GM21390 (cell line): Measurements from ENCODE around the gene EPN2.
"Not testable (repeated sequence)": the region's sequence is repeated elsewhere in the genome, so short reads cannot be mapped to it uniquely, and the experiment has no call there.

Source experiments
- ATAC-seq: cut with Tn5 transposase; IDR thresholded peaks from one replicate; pipeline ENCODE4 v1.9.1; 2021; ENCODE audit not compliant: unreplicated experiment

Gene EPN2

GRCh38 chr17:19343256-19343630 is 106.1 kb downstream of the EPN2 start:
- ATAC-seq = no peak

GRCh38 chr17:19343671-19344151 is 106.5 kb downstream of the EPN2 start:
- ATAC-seq = no peak

DNA sequence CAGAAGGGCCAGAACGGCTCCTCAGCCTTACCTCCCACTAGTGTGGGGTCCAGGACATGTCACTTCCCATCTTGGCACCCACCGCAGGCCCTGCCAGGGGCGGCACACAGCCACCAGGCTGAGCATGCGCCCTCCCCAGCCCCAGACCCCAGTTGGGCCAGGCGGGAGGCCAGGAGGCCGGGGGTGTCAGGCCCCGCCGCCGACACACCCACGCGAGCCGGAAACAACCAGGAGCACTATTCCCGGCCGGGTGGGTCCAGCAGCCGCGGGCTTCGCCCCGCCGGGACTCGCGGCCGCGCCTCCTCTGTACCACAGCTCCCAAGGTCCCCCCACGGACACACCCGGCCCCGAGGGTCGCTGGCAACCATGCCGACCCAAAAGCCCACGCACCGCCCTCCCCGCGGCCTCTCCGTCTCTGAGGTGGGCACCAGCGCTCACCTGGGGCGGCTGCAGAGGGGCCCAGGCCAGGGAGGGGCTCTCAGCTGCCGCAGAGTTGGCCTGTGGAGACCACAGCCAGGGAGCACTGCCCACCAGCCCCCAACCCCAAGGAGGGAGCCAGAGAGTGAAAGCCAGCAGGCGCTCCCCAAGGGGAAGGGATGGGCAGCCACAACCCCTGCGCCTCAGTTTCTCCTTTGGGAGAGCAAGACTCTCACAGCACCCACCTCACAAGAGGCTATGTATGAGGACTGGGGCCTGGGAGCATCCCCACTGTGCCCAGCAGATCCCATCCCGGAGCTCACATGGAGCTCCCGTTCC is 107.3 kb downstream of the EPN2 start:
- no peak for ATAC-seq

GRCh38 chr17:19345067-19345460 is 107.9 kb downstream of the EPN2 start:
- no peak for ATAC-seq

DNA sequence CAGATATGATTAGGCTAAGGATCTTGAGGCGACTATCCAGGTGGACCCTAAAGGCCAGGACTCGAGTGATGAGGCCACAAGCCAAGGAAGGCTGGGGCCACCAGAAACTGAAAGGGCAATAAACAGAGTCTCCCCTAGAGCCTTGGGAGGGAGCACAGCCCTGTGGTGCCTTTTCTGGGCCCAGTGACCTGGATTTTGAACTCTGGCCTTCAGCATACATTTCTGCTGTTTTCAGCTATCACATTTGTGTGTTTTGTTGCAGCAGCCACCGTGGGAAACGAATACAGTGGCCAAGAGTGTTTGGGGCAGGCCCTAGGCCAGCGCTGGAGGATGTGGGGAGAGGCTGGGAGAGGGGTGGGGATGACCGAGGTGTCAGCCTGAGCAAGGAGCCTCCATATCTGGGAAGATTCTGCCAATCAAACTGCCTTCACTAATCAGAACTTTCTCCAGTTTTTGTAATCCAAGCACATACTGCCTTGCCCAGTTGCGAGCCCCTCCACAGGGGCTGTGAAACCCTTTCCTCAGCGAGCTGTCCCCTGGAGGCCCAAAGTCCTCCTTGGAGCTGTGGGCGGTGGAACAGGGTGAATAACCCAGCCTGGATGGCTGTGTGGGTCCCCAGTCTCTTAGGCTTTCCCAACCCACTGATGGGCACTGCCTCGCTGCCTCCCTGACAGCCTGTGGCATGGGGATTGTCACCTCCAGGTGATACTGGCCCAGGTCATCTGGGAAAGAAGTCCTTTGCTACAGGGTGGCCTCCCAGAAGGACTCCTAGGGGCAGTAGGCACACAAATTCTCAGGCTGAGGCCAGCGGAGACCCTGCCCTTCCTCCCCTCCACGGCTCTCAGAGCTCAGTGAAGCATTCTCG is 108.6 kb downstream of the EPN2 start:
- no peak for ATAC-seq

- ATAC-seq = no peak
Observed at GRCh38 chr17:19346351-19347255, 109.4 kb downstream of the EPN2 start.

DNA sequence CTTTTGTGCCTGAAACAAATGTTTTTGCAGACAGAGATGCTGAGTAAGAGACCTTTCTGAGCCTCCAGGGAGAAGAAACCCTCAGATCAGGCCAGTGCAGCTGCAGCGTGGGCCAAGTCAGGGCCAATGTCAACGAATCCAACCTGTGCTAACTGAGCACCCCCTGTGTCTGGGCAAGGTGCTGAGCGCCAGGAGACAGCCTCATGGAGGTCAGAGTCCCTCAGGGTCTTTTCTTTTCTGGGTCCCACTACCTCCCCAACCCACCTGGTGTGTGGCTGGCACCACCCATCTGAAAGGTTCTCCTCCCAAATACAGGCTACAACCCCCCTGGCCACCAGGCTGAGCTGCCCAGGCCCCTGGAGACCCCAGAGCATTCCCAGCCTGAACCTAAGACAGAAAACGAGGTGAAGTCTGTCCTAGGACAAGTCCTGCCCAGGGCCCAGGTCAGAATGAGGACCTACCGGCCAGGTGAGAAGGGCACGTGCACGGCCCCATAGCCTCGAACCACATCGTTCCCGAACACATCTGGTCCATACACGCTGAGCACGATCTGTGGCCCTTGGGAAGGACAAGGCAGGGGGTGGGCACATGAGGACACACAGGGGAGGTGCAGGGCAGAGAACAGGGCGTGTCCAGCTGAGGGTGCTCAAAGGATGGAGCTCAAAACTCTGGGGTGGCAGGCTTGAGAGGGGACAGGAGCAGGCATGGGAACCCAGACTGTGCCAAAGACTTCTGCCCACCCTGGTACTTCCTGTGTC is 110.3 kb downstream of the EPN2 start:
- no peak for ATAC-seq

DNA sequence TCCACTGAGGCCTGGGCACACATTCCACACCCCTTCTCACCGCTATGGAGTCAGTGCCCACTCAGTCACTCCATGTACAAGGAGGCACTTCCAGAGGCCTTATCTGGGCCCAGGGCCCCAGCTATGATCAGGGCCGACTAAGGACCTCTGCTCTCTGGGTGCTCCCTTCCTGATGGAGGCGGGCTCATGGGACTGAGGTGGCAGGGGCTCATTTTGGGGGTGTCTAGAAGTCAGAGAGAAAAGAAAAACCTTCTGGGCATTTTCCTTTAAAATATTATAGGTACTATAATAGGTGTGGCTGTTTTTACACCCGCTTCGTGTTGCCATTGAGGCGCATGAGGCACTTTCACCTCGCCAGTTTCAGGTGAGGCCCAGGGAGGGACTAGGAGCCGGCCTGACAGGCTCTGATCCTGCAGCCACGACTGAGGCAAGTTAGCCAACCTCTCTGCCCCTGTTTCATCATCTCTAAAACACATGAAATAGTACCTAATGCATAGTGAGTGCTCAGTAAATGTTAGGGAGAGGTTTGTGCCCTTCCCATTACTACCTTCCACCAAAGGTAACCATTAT is 111.0 kb downstream of the EPN2 start:
- no peak for ATAC-seq

DNA sequence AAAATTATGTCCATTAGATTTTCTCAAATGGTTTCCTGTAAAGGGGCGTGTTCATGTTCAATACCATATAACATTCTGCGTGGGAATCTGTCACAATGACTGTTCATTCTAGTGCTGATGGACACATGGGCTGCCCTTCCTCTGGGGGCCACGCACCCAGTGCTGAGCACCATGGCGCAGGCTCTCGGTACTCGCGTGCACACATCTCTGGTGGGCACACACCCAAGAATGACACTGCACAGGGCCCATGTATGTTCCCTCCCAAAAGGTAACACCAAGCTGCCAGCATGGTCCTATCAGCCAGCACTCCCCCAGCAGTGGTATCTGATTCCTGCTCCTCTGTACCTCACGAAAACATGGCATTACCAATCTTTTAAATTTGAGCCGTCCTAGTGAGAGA is 111.6 kb downstream of the EPN2 start:
- ATAC-seq = no peak

- not testable (repeated sequence) for ATAC-seq
Observed at GRCh38 chr17:19353401-19353800, 116.2 kb downstream of the EPN2 start.

DNA sequence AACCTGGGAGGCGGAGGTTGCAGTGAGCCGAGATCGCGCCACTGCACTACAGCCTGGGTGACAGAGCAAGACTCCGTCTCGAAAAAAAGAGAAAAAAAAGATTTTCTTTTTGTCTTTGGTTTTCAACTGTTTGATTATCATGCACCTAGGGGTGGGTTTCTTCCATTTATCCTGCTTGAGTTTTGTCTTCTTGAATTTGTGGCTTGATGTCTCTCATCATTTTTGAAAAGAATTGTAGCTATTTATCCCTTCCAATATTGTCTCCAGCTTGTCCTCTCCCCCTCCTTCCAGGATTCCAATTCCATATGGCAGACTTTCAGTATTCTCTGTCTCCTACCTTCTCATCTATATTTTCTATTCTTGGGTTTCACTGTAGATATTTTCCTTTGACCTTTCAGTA is 117.6 kb downstream of the EPN2 start:
- no peak for ATAC-seq

GRCh38 chr17:19357351-19357750 is 120.2 kb downstream of the EPN2 start:
- no peak for ATAC-seq

DNA sequence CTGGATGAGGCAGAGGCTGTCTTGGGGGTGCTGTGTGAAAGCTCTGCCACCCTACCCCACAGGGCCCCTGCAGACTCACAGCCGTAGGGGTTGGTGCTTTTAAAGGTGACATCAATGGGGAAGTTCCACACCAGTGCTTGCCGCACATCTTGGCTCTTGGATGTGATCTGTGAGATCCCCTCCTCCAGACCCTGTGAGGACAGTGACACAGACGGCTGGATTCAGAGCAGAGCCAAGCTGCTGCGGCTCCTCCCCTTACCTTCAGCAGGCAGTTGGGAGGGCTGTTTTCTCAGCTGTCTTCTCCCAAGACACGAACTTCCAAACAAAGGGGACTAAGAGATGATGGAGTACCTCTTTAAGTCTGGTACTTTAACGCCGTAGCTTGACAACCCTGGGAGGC is 120.6 kb downstream of the EPN2 start:
- ATAC-seq = no peak

DNA sequence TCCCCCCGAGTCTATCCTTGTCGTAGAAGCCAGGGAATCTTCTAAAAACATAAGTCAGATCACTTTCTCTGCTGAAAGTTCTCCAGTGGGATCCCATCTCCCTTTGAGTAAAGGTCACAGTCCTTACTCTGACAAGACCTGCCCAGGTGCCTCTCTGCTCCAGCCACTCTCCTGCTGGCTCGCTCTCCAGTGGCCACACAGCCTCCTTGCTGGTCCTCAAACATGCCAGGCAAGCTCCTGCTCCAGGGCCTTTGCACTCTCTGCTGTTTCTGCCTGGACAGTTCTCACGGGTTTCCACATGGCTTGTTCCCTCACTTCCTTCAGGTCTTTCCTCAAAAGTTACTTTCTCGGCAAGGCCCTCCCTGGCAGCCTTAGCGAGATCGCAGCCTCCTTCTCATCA is 122.0 kb downstream of the EPN2 start:
- no peak for ATAC-seq

DNA sequence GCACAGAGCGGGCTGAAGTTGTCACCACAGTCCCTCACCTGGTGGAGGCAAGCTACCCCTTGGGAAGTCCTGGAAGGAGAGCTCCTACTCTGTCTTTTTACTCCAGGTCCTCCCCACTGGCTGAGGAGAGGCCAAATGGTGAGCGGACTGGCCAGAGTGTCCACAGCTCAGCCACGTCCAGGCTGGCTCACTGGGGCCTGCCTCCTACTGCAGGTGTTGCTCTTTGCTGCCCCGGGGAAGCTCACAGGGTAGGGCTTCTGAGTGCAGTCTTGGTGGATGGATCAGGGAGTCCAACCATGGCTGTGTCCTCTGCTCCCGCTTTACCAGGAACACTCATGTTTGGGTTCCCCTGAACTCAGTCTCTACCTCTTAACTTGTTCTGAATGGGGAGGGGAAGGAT is 122.7 kb downstream of the EPN2 start:
- no peak for ATAC-seq

DNA sequence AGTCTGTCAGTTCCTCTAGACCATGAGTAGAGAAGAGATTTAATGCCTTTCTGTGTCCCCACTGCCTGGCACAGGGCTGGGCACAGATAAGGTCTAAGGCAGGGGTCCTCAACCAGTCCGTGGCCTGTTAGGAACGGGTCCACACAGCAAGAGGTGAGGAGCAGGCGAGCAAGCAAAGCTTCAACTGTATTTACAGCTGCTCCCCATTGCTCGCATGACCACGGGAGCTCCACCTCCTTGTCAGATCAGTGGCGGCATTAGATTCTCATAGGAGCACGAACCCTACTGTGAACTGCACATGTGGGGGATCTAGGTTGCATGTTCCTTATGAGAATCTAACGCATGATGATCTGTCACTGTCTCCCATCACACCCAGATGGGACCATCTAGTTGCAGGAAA is 123.6 kb downstream of the EPN2 start:
- no peak for ATAC-seq

GRCh38 chr17:19361326-19361725 is 124.2 kb downstream of the EPN2 start:
- ATAC-seq = no peak

DNA sequence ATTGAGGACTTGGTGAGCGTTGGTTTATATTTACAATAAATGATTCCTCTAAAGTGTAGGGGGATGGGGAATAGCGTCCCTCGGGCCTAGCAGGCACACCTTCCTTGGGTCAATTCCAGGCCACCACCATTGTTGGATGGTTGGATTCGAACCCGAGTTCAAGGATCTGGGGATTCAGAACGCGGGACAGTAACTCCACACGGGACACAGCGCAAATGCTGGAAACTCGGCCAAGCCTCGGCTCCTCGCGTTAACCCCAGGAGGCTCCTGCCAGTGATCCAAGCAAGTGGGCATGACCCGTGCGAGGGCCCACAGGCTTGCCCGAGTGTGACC is 124.7 kb downstream of the EPN2 start:
- ATAC-seq = no peak

DNA sequence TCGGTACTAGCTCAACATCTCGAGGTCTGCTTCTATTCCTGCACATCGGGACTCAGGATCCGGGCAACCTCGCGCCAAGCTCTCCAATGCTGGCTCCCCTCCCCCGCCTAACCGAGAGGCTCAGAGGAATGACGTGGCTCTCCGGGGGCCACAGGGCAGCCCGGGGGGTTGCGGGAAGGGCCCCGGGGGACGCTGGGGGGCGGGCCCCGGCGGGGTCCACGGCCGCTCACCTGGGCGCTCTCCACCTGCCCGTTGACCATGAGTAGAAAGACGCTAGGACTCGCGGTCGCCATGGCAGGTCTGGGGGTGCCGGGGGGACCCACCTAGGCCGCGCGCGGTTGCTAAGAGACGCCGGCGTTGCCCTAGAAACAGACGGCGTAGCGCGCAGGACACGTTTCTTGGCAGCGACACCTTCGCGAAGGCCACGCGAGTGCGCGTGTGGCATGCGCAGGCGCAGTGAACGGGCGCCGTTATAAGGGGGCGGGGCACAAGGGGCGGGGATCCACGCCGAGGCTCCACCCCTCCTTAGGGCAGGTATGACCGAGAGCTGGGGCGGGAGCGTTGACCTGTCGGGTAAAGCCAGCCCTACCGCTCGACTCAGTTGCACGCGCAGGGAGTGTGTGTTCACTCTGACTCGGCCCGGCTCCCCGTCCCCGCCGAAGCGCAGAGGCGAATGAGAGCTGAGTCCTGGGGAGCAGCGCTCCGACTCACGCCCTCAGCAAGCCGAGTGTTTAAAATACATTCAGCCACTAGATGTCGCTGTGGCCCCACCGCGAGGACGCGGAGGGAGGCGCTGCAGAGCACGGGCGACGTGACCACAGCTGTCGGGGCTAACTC is 125.3 kb downstream of the EPN2 start, which contains the start of gene B9D1:
Gene B9D1, minus strand, starts transcription at position 447 of the 837 bp plus-strand sequence. Its CDS starts 154 bp downstream, at position 293.
- ATAC-seq = peak; percentile 83
